Measurements from ENCODE around the gene NEK8.

Gene NEK8

GRCh38 chr17:28702026-28702751 lies 26.4 kb upstream of the NEK8 start:
- Histone ChIP-seq H3K36me3 (ENCODE audit: insufficient read depth, low read length) (peaks cover 86% of the 10 kb centered on the region), H3K27me3 (ENCODE audit: control insufficient read depth, insufficient read depth, low read length) (no peaks in the 10 kb centered on the region), H3K9ac (ENCODE audit: low read depth, low read length) (no peak overlapping the region), H3K4me3 (ENCODE audit: low read length) (no peak overlapping the region), H3K4me2 (ENCODE audit: low read length) (no peak overlapping the region), H3K4me1 (ENCODE audit: control insufficient read depth, insufficient read depth, low read length) (no peaks in the 10 kb centered on the region), H3K9me3 (replicated peaks; ENCODE audit: low read length) (no peaks in the 10 kb centered on the region)

- Histone ChIP-seq H3K9me3 (replicated peaks; ENCODE audit: low read length) (no peaks in the 10 kb centered on the region), H3K27me3 (ENCODE audit: control insufficient read depth, insufficient read depth, low read length) (no peaks in the 10 kb centered on the region), H3K4me3 (ENCODE audit: low read length) (no peak overlapping the region), H3K4me1 (ENCODE audit: control insufficient read depth, insufficient read depth, low read length) (no peaks in the 10 kb centered on the region), H3K36me3 (ENCODE audit: insufficient read depth, low read length) (peaks cover 81% of the 10 kb centered on the region), H3K9ac (ENCODE audit: low read depth, low read length) (no peak overlapping the region), H3K4me2 (ENCODE audit: low read length) (no peak overlapping the region)
These were observed 25.8 kb upstream of the NEK8 start for GRCh38 chr17:28702752-28703150.

- H3K4me1 ChIP-seq (ENCODE audit: control insufficient read depth, insufficient read depth, low read length): no peaks in the 10 kb centered on the region
- no peaks in the 10 kb centered on the region for H3K27me3 ChIP-seq (ENCODE audit: control insufficient read depth, insufficient read depth, low read length)
- H3K36me3 ChIP-seq (ENCODE audit: insufficient read depth, low read length): peaks cover 71% of the 10 kb centered on the region
- no peak overlapping the region for H3K4me2 ChIP-seq (ENCODE audit: low read length)
- no peak overlapping the region for H3K4me3 ChIP-seq (ENCODE audit: low read length)
- no peak overlapping the region for H3K9ac ChIP-seq (ENCODE audit: low read depth, low read length)
- H3K9me3 ChIP-seq (replicated peaks; ENCODE audit: low read length): no peaks in the 10 kb centered on the region
These were observed 24.9 kb upstream of the NEK8 start for GRCh38 chr17:28703552-28704218.

GRCh38 chr17:28704219-28704858 lies 24.2 kb upstream of the NEK8 start:
- Histone ChIP-seq H3K4me3 (ENCODE audit: low read length) (no peak overlapping the region), H3K9me3 (replicated peaks; ENCODE audit: low read length) (no peaks in the 10 kb centered on the region), H3K4me1 (ENCODE audit: control insufficient read depth, insufficient read depth, low read length) (no peaks in the 10 kb centered on the region), H3K4me2 (ENCODE audit: low read length) (no peak overlapping the region), H3K27me3 (ENCODE audit: control insufficient read depth, insufficient read depth, low read length) (no peaks in the 10 kb centered on the region), H3K36me3 (ENCODE audit: insufficient read depth, low read length) (peaks cover 65% of the 10 kb centered on the region), H3K9ac (ENCODE audit: low read depth, low read length) (no peak overlapping the region)

GRCh38 chr17:28705074-28705659 lies 23.4 kb upstream of the NEK8 start:
- H3K4me3 ChIP-seq (ENCODE audit: low read length): no peak overlapping the region
- H3K4me1 ChIP-seq (ENCODE audit: control insufficient read depth, insufficient read depth, low read length): no peaks in the 10 kb centered on the region
- no peaks in the 10 kb centered on the region for H3K9me3 ChIP-seq (replicated peaks; ENCODE audit: low read length)
- H3K4me2 ChIP-seq (ENCODE audit: low read length): no peak overlapping the region
- H3K9ac ChIP-seq (ENCODE audit: low read depth, low read length): no peak overlapping the region
- no peaks in the 10 kb centered on the region for H3K27me3 ChIP-seq (ENCODE audit: control insufficient read depth, insufficient read depth, low read length)
- peaks cover 56% of the 10 kb centered on the region for H3K36me3 ChIP-seq (ENCODE audit: insufficient read depth, low read length)

- Histone ChIP-seq H3K9me3 (replicated peaks; ENCODE audit: low read length) (no peaks in the 10 kb centered on the region), H3K4me2 (ENCODE audit: low read length) (no peak overlapping the region), H3K36me3 (ENCODE audit: insufficient read depth, low read length) (peaks cover 50% of the 10 kb centered on the region), H3K4me3 (ENCODE audit: low read length) (no peak overlapping the region), H3K9ac (ENCODE audit: low read depth, low read length) (no peak overlapping the region), H3K27me3 (ENCODE audit: control insufficient read depth, insufficient read depth, low read length) (no peaks in the 10 kb centered on the region), H3K4me1 (ENCODE audit: control insufficient read depth, insufficient read depth, low read length) (peaks cover 5% of the 10 kb centered on the region)
These were observed 22.8 kb upstream of the NEK8 start for GRCh38 chr17:28705728-28706334.

GRCh38 chr17:28706471-28707338 lies 21.9 kb upstream of the NEK8 start:
- H3K36me3 ChIP-seq (ENCODE audit: insufficient read depth, low read length): peaks cover 41% of the 10 kb centered on the region

GRCh38 chr17:28707339-28707720 lies 21.3 kb upstream of the NEK8 start:
- H3K9ac ChIP-seq (ENCODE audit: low read depth, low read length): no peak overlapping the region

More at GRCh38 chr17:28706471-28707338, 21.9 kb upstream of the NEK8 start:
- Histone ChIP-seq H3K9ac (ENCODE audit: low read depth, low read length) (no peak overlapping the region), H3K4me3 (ENCODE audit: low read length) (no peak overlapping the region), H3K9me3 (replicated peaks; ENCODE audit: low read length) (no peaks in the 10 kb centered on the region), H3K4me2 (ENCODE audit: low read length) (no peak overlapping the region), H3K27me3 (ENCODE audit: control insufficient read depth, insufficient read depth, low read length) (no peaks in the 10 kb centered on the region), H3K4me1 (ENCODE audit: control insufficient read depth, insufficient read depth, low read length) (peaks cover 8% of the 10 kb centered on the region)

GRCh38 chr17:28710861-28711722 lies 17.5 kb upstream of the NEK8 start:
- peaks cover 21% of the 10 kb centered on the region for H3K4me1 ChIP-seq (ENCODE audit: control insufficient read depth, insufficient read depth, low read length)
- H3K4me3 ChIP-seq (ENCODE audit: low read length): peak overlapping the region; percentile 71
- no peaks in the 10 kb centered on the region for H3K9me3 ChIP-seq (replicated peaks; ENCODE audit: low read length)
- H3K27me3 ChIP-seq (ENCODE audit: control insufficient read depth, insufficient read depth, low read length): no peaks in the 10 kb centered on the region
- H3K36me3 ChIP-seq (ENCODE audit: insufficient read depth, low read length): peaks cover 39% of the 10 kb centered on the region
- peak overlapping the region; percentile 90 for H3K4me2 ChIP-seq (ENCODE audit: low read length)
- H3K9ac ChIP-seq (ENCODE audit: low read depth, low read length): peak overlapping the region; percentile 85

More at GRCh38 chr17:28707339-28707720, 21.3 kb upstream of the NEK8 start:
- Histone ChIP-seq H3K9me3 (replicated peaks; ENCODE audit: low read length) (no peaks in the 10 kb centered on the region), H3K27me3 (ENCODE audit: control insufficient read depth, insufficient read depth, low read length) (no peaks in the 10 kb centered on the region), H3K4me2 (ENCODE audit: low read length) (no peak overlapping the region), H3K4me1 (ENCODE audit: control insufficient read depth, insufficient read depth, low read length) (peaks cover 14% of the 10 kb centered on the region), H3K4me3 (ENCODE audit: low read length) (no peak overlapping the region), H3K36me3 (ENCODE audit: insufficient read depth, low read length) (peaks cover 36% of the 10 kb centered on the region)

GRCh38 chr17:28711723-28712031 lies 16.9 kb upstream of the NEK8 start, which contains the start of gene PROCA1:
PROCA1 (minus strand) TSS chr17:28711888; CDS start chr17:28711660, 228 bp downstream.
- Histone ChIP-seq H3K4me1 (ENCODE audit: control insufficient read depth, insufficient read depth, low read length) (peaks cover 27% of the 10 kb centered on the region), H3K27me3 (ENCODE audit: control insufficient read depth, insufficient read depth, low read length) (no peaks in the 10 kb centered on the region), H3K36me3 (ENCODE audit: insufficient read depth, low read length) (peaks cover 36% of the 10 kb centered on the region), H3K4me2 (ENCODE audit: low read length) (peak within 1 kb of the TSS; percentile 90), H3K9me3 (replicated peaks; ENCODE audit: low read length) (no peaks in the 10 kb centered on the region), H3K9ac (ENCODE audit: low read depth, low read length) (peak within 1 kb of the TSS; percentile 85), H3K4me3 (ENCODE audit: low read length) (peak within 1 kb of the TSS; percentile 71)

Data from skeletal muscle satellite cell (primary cell).